RWPE2 (cell line): ENCODE measurements around the gene RAPGEF2.
"Not testable (repeated sequence)": the region's sequence is repeated elsewhere in the genome, so short reads cannot be mapped to it uniquely, and the experiment has no call there.

Experiments used
- ATAC-seq: fragments of 200-7000 bp; cut with Tn5 transposase; 3 replicates; pipeline ENCODE4 v1.9.1; 2021; ENCODE audit warnings: low read depth
- DNase-seq: peaks from one replicate; pipeline ENCODE4 v3.0.0-alpha.2; 2020; ENCODE audit warnings: low spot score
- H3K27ac ChIP-seq: fragments of 450-650 bp; 2 replicates; pipeline ENCODE4 v1.5.1; 2017; ENCODE audit warnings: mild to moderate bottlenecking; ENCODE audit not compliant: poor library complexity, severe bottlenecking
- H3K27me3 ChIP-seq: fragments of 250-450 bp; sonication (Bioruptor Pico); 2 replicates; pipeline ENCODE4 v1.5.1; 2021; ENCODE audit warnings: mild to moderate bottlenecking, moderate library complexity; ENCODE audit not compliant: insufficient read depth, poor library complexity, severe bottlenecking
- H3K36me3 ChIP-seq: fragments of 250-450 bp; sonication (Bioruptor Pico); 2 replicates; pipeline ENCODE4 v1.5.1; 2020; ENCODE audit warnings: low read depth, mild to moderate bottlenecking, moderate library complexity
- H3K4me1 ChIP-seq: fragments of 250-450 bp; sonication (Bioruptor Pico); 2 replicates; pipeline ENCODE4 v1.5.1; 2021; ENCODE audit warnings: mild to moderate bottlenecking, moderate library complexity; ENCODE audit not compliant: insufficient read depth, poor library complexity, severe bottlenecking
- H3K4me3 ChIP-seq: fragments of 250-450 bp; sonication (Bioruptor Pico); 2 replicates; pipeline ENCODE4 v1.5.1; 2021; ENCODE audit warnings: mild to moderate bottlenecking, moderate library complexity; ENCODE audit not compliant: severe bottlenecking
- H3K9me3 ChIP-seq: fragments of 250-450 bp; sonication (Bioruptor Pico); 2 replicates; pipeline ENCODE4 v1.5.1; 2021; ENCODE audit warnings: mild to moderate bottlenecking, moderate library complexity; ENCODE audit not compliant: severe bottlenecking
- CTCF ChIP-seq: fragments of 450-650 bp; IDR thresholded peaks from one replicate; pipeline ENCODE4 v1.5.1; 2017; ENCODE audit warnings: mild to moderate bottlenecking, moderate library complexity; ENCODE audit not compliant: poor library complexity, severe bottlenecking

The RAPGEF2 gene

DNA sequence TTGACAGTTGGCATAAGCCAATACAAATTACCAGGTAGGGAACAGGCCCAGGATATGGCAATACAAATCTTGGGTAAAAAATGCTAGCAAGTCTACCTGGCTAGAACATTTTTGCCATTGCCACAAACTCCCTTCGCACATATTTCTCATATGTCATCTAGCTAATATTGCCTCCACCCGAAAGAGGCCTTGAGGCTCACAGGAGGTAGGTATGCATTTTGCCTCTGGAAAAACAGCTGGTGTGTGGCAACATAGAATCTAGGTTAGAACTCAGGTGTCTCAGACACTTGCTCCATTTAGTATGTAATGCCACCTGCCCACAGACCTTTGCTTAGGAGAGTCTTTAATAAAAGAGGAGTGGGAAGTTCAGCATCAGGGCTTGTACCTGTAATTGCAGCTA, 16.3 kb upstream of the RAPGEF2 start:
- H3K9me3 ChIP-seq, result no peaks in the 10 kb centered on the region
- no peak for TF ChIP-seq CTCF
- ATAC-seq (no peak), DNase-seq (no peak)
- H3K27me3 ChIP-seq, result no peaks in the 10 kb centered on the region
- no peak overlapping the region for H3K27ac ChIP-seq
- no peaks in the 10 kb centered on the region for H3K36me3 ChIP-seq
- no peaks in the 10 kb centered on the region for H3K4me1 ChIP-seq
- no peak overlapping the region for H3K4me3 ChIP-seq

DNA sequence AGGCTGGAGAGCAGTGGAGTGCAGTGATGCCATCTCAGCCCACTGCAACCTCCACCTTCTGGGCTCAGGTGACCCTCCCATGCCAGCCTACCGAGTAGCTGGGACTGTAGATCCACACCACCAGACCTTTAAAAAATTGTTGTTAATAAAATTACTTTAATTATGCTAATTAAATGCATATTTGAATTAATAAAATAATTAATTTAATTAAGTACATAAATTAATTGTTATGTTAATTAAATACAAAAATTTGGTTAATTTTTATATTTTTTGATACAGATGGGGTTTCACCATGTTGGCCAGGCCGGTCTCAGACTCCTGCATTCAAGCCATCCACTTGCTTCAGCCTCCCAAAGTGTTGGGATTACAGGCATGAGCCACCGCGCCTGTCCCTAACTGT, 12.6 kb upstream of the RAPGEF2 start:
- ATAC-seq, result no peak
- DNase-seq, result no peak
- Histone ChIP-seq H3K27me3 (no peaks in the 10 kb centered on the region), H3K9me3 (no peaks in the 10 kb centered on the region), H3K27ac (no peak overlapping the region), H3K4me3 (no peak overlapping the region), H3K4me1 (no peaks in the 10 kb centered on the region), H3K36me3 (no peaks in the 10 kb centered on the region)
- no peak for TF ChIP-seq CTCF

- not testable (repeated sequence) for H3K27ac ChIP-seq, ATAC-seq, H3K27me3 ChIP-seq, H3K9me3 ChIP-seq, H3K4me1 ChIP-seq, H3K36me3 ChIP-seq, H3K4me3 ChIP-seq, DNase-seq
Observed at GRCh38 chr4:159094156-159094555, 8.7 kb upstream of the RAPGEF2 start.

GRCh38 chr4:159096434-159096833, 6.4 kb upstream of the RAPGEF2 start:
- no peak overlapping the region for H3K27ac ChIP-seq
- H3K4me3 ChIP-seq, result no peak overlapping the region
- no peaks in the 10 kb centered on the region for H3K9me3 ChIP-seq
- H3K27me3 ChIP-seq, result no peaks in the 10 kb centered on the region
- no peaks in the 10 kb centered on the region for H3K4me1 ChIP-seq
- TF ChIP-seq CTCF, result no peak
- ATAC-seq, result no peak
- no peaks in the 10 kb centered on the region for H3K36me3 ChIP-seq
- DNase-seq, result no peak

DNA sequence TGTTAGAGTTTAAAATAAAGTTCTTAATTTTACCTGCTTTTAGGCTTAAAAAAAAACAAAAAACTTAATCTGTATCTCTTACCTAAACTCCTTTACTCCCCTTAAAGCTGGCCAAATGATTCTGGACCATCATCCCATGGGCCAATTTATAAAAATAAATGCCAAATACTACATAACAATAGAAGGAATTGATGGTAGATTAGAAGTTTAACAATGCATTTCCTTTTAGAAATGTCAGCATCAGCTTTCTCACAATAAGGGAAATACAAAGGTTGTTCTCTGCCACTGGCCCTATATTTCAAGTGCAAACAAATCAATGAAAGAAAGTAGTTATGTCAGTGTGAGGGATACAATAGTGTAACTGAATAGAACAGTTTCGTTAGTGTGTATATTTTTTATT, 5.7 kb upstream of the RAPGEF2 start:
- H3K4me1 ChIP-seq, result no peaks in the 10 kb centered on the region
- no peak for ATAC-seq
- no peak for TF ChIP-seq CTCF

More for the DNA sequence above, 5.7 kb upstream of the RAPGEF2 start:
- no peak overlapping the region for H3K27ac ChIP-seq
- H3K27me3 ChIP-seq, result no peaks in the 10 kb centered on the region
- no peak for DNase-seq
- H3K4me3 ChIP-seq, result no peak overlapping the region
- no peaks in the 10 kb centered on the region for H3K9me3 ChIP-seq
- H3K36me3 ChIP-seq, result no peaks in the 10 kb centered on the region
